Memory B cell (primary cell): ENCODE measurements around the gene SEZ6L.
"Not testable (repeated sequence)": the region's sequence is repeated elsewhere in the genome, so short reads cannot be mapped to it uniquely, and the experiment has no call there.

ENCODE experiments used
- ATAC-seq: fragments of 150-1000 bp; cut with Tn5 transposase; 2 replicates; pipeline ENCODE4 v1.10.0; 2021; ENCODE audit warnings: low read depth, mild to moderate bottlenecking, moderate library complexity
- DNase-seq, 2 donors: peaks; one replicate each; pipeline ENCODE4 v3.0.0; 2022; ENCODE audit warnings: low spot score in 2 of 2
- H3K27ac Mint-ChIP-seq: one replicate; pipeline ENCODE4 v1.8.0; 2022; ENCODE audit warnings: mild to moderate bottlenecking, moderate library complexity, mixed read lengths
- H3K27me3 Mint-ChIP-seq: one replicate; pipeline ENCODE4 v1.8.0; 2022; ENCODE audit warnings: mixed read lengths
- H3K36me3 Mint-ChIP-seq: one replicate; pipeline ENCODE4 v1.8.0; 2022; ENCODE audit warnings: mild to moderate bottlenecking, mixed read lengths
- H3K4me1 Mint-ChIP-seq: one replicate; pipeline ENCODE4 v1.8.0; 2022; ENCODE audit warnings: mixed read lengths
- H3K4me3 Mint-ChIP-seq: one replicate; pipeline ENCODE4 v1.8.0; 2022; ENCODE audit warnings: mild to moderate bottlenecking, moderate library complexity, mixed read lengths
- H3K9me3 Mint-ChIP-seq: one replicate; pipeline ENCODE4 v1.8.0; 2022; ENCODE audit warnings: mixed read lengths

SEZ6L gene

DNA sequence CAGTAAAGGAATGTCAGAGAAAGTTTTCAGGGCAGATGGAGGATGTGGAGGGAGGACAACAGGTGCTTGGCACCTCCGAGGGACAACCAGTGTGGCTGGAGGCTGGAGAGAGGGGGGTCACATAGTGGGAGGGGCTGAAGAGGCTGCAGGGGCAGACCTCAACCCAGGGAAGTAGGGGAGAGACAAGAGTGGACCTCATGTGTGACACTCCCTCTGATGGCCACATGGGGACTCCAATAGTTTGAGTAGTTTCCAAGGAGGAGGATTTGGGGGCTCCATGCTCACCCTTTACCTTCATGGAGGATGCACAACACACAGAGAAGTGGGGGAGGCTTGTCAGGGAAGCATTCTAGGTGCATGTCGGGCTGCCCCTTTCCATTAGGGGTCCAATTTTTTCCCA is 224.7 kb downstream of the SEZ6L start:
- Mint-ChIP-seq H3K9me3 (no peaks in the 10 kb centered on the region), H3K36me3 (no peaks in the 10 kb centered on the region), H3K4me3 (no peak overlapping the region), H3K27me3 (peaks cover 9% of the 10 kb centered on the region), H3K4me1 (no peaks in the 10 kb centered on the region), H3K27ac (no peak overlapping the region)
- DNase-seq (no peak), ATAC-seq (no peak)

DNA sequence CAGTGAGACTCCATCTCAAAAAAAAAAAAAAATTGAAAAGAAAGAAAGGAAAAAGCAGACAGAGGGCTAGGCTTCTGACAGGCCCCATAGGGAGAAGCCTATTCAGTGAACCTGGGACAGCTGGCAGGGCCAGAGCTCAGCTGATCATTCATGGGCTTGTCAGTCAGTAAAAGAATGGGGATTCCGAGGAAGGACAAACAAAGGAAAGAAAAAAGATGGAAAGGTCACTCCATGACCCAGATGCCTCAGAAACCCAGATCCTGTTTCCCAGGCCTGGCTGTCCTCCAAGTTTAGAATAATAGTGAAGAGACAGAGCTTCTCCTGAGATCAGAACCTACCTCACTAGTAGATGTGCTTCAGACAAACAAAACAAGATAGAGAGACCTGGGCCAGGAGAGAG is 225.5 kb downstream of the SEZ6L start:
- no peaks in the 10 kb centered on the region for H3K9me3 Mint-ChIP-seq
- no peaks in the 10 kb centered on the region for H3K4me1 Mint-ChIP-seq
- peaks cover 7% of the 10 kb centered on the region for H3K27me3 Mint-ChIP-seq
- H3K4me3 Mint-ChIP-seq, result no peak overlapping the region
- ATAC-seq (no peak), DNase-seq (no peak)
- H3K36me3 Mint-ChIP-seq, result no peaks in the 10 kb centered on the region
- H3K27ac Mint-ChIP-seq, result no peak overlapping the region

DNA sequence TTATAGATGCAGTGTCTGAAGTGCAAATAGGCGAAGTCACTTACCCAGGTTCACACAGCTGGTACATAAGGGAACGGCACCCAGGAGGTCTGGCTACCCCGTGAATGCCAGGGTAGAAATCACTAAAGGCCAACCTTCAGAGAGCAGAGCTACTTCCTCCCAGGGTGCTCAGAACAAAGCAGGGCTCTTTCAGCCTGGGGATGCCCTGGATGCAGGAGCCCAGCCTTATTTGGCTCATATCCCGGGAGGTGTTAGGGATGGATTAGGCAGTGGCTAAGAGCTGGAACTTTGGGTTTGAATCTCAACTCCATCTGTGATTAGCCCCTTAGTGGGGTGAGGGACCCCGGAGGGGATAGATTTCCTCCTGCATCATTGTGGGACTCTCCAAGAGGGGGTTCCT is 226.7 kb downstream of the SEZ6L start:
- no peak overlapping the region for H3K4me3 Mint-ChIP-seq
- DNase-seq (no peak), ATAC-seq (no peak)
- H3K36me3 Mint-ChIP-seq, result no peaks in the 10 kb centered on the region
- no peaks in the 10 kb centered on the region for H3K9me3 Mint-ChIP-seq
- no peak overlapping the region for H3K27ac Mint-ChIP-seq
- H3K4me1 Mint-ChIP-seq, result no peaks in the 10 kb centered on the region
- H3K27me3 Mint-ChIP-seq, result peaks cover 7% of the 10 kb centered on the region

DNA sequence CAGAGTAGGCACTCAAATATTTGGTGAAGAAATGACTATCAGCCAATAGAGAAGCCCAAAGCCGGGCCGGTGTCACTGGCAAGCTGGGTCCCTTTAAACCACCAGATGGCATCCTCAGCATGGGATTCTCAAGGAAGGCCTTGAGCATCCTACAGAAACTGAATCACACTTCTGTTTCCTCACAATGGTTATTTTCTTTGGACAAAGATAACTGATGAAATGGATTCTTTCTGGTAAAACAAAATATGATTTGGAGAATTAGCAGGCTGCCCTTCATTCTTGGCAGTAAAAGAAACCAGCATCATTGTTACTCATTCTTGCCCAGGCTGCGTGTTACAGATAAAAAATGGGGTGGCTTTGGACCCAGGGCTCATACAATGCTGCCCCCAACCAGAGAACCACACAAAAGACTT is 229.5 kb downstream of the SEZ6L start:
- no peaks in the 10 kb centered on the region for H3K4me1 Mint-ChIP-seq
- H3K27me3 Mint-ChIP-seq, result peaks cover 6% of the 10 kb centered on the region
- no peak overlapping the region for H3K4me3 Mint-ChIP-seq
- H3K9me3 Mint-ChIP-seq, result no peaks in the 10 kb centered on the region
- DNase-seq, result peak; percentile 37 to 58
- ATAC-seq, result peak; percentile 96
- H3K27ac Mint-ChIP-seq, result no peak overlapping the region
- no peaks in the 10 kb centered on the region for H3K36me3 Mint-ChIP-seq

DNA sequence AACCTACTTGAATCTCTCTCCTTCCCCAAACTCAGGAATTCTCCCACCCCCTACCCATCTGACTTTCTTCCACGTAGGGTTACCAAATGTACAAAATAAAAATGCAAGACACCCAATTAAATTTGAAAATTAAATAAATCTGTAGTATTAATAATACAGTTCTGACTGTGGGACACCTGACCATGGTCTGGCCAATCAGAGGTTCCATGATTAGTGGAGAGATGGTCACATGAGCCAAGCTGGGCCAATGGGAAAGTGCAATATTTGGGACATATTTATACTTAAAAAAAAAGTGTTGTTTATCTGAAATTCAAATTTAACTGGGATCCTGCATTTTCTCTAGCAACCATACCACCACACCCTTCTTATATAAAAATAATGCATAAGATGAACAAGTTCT is 230.0 kb downstream of the SEZ6L start:
- no peak for ATAC-seq
- no peak for DNase-seq
- H3K27me3 Mint-ChIP-seq, result peaks cover 7% of the 10 kb centered on the region
- H3K4me1 Mint-ChIP-seq, result peaks cover 4% of the 10 kb centered on the region
- H3K4me3 Mint-ChIP-seq, result no peak overlapping the region
- no peaks in the 10 kb centered on the region for H3K36me3 Mint-ChIP-seq
- no peaks in the 10 kb centered on the region for H3K9me3 Mint-ChIP-seq
- no peak overlapping the region for H3K27ac Mint-ChIP-seq

DNA sequence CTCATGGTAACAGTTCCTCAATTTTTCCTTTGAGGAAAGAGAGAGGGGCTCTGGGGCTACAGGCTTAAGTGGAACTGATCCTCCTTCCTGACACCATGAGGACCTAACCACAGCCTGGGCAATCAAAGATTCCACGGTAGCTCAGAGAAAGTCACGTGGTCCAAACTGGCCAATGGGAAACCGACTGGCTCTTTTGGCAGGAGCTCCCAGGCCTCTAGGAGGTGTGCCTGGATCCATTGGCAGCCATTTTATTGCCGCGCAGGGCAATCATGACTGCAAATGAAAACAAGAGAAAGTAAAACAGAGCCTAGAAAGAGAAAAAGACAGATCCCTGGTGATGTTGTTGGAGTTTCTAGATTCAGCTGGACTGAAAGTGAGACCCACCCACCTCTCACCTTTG is 232.5 kb downstream of the SEZ6L start:
- H3K4me3 Mint-ChIP-seq, result no peak overlapping the region
- H3K4me1 Mint-ChIP-seq, result peaks cover 10% of the 10 kb centered on the region
- peaks cover 9% of the 10 kb centered on the region for H3K27me3 Mint-ChIP-seq
- H3K27ac Mint-ChIP-seq, result no peak overlapping the region
- no peaks in the 10 kb centered on the region for H3K36me3 Mint-ChIP-seq
- no peak for DNase-seq
- no peak for ATAC-seq
- no peaks in the 10 kb centered on the region for H3K9me3 Mint-ChIP-seq

DNA sequence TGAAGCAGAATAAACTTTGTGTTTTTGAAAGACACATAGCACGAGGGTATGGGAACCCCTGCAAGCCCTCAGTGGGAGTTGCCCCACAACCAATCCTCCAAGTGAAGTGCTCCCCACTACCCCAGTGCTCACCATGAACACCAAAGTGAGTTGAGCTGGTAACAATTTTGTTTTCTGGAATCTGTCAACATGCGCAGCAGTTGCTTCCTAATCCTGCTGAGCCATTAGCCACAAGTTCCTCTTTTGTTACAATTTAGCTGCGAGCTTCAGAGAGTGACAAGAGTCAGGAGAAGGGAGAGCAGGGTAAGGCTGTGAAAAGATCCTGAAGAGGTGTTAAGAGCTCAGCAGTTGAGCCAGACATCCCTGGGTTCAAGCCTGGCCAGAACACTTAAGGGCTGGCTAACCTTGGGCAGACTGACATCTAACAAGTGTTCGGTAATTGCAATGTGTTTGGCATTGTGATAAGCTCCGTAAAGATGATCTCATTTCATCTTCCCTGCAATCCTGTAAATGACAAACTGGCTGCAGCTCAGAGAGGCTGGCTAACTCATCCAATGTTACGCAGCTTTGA is 235.7 kb downstream of the SEZ6L start:
- no peaks in the 10 kb centered on the region for H3K9me3 Mint-ChIP-seq
- peaks cover 13% of the 10 kb centered on the region for H3K27me3 Mint-ChIP-seq
- DNase-seq, result peak in 1 of 2 donors; percentile 10
- ATAC-seq, result peak; percentile 64
- H3K4me1 Mint-ChIP-seq, result peaks cover 12% of the 10 kb centered on the region
- H3K4me3 Mint-ChIP-seq, result peak overlapping the region; percentile 59
- H3K27ac Mint-ChIP-seq, result peak overlapping the region; percentile 71
- no peaks in the 10 kb centered on the region for H3K36me3 Mint-ChIP-seq

DNA sequence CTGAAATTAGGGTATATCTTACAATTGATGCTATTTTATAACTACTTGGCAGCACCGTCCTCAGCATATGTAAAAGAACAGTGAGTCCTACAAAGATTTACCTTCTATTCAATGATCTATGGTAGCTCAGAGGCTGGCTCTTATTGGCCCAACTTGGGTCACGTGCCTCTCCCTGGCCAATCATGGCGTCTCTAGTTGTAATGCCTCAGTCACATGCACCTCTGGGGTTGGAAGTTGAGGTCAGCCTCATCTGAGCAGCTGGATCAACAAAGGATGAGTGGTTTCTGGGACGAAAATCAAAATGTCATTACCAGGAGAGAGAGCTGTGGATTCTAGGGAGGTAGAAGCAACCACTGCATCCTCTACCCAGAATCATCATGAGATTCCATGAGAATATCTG is 236.9 kb downstream of the SEZ6L start:
- Mint-ChIP-seq H3K36me3 (no peaks in the 10 kb centered on the region), H3K4me3 (no peak overlapping the region), H3K4me1 (peaks cover 12% of the 10 kb centered on the region), H3K9me3 (no peaks in the 10 kb centered on the region), H3K27ac (no peak overlapping the region), H3K27me3 (peaks cover 13% of the 10 kb centered on the region)
- DNase-seq, result no peak
- no peak for ATAC-seq

DNA sequence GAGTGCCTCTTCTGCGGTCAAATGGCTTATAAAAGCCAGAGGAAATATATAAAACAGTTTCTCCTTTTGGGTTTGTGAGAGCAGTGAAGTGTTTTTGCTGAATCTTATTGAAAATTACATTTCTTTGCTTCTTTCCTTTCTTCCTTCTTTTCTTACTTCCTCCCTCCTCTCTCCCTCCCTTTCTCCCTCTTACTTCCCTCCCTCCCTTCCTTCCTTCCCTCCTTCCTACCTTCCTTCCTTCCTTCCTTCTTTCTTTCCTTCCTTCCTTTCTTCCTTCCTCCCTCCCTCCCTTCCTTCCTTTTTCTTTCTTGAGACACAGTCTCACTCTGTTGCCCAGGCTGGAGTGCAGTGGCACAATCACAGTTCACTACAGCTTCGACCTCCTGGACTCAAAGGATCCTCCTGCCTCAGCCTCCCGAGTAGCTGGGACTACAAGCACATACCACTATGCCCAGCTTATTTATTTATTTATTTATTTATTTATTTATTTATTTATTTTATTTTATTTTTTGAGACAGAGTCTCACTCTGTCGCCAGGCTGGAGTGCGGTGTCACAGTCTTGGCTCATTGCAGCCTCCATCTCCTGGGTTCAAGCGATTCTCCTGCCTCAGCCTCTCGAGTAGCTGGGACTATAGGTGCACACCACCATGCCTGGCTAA is 239.4 kb downstream of the SEZ6L start:
- H3K36me3 Mint-ChIP-seq, H3K27ac Mint-ChIP-seq, H3K4me3 Mint-ChIP-seq, H3K9me3 Mint-ChIP-seq, DNase-seq, ATAC-seq, H3K27me3 Mint-ChIP-seq: not testable (repeated sequence)
- H3K4me1 Mint-ChIP-seq, result peaks cover 12% of the 10 kb centered on the region

DNA sequence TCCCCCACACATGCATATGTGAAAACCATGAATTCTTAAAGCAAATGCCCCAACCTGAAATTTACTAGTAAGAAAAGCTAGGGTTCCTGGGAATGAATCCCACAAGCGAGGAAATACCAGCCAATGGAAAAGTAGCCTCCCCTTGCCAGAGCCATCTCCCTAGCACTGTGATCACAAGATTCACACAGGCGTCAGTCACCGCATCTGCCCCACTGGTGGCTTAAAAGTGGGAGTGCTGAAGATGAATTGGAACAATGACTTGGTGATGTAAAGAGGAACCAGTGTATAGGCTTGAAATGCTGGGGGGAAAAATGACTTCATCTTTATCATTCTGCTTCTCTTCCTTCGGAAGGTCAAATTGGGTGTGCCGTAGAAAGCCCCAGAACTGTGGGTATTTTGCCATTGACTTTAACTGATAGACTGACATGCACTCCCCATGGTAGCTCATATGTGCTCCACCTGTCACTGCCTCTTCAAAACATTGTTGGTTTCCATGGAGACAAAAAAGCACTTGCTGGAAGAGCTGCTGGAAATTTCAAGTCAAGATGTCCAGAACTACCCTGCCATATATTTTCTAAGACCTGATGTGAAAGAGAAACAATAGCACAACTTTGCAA is 240.6 kb downstream of the SEZ6L start:
- Mint-ChIP-seq H3K27ac (no peak overlapping the region), H3K9me3 (no peaks in the 10 kb centered on the region), H3K27me3 (peaks cover 4% of the 10 kb centered on the region), H3K4me1 (peaks cover 4% of the 10 kb centered on the region), H3K4me3 (no peak overlapping the region), H3K36me3 (no peaks in the 10 kb centered on the region)
- DNase-seq (no peak), ATAC-seq (no peak)

DNA sequence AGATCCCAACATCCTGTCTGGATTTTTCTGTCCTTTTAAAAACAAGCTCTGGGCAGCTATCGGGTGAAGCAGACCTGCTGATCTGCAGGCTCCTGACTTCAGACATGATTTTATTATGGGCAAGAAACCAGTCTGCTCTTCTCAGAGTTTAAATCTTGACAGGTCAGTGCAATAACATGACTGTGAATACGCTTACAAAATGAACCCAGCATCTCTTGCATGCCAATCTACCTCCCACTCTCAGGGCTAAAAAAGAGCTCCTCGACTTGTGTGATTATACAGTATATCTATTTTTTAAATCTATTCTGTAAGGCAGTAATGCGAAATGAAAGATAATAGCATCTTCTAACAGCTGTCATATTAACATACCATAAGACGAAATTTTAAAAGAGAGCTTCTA is 241.1 kb downstream of the SEZ6L start:
- Mint-ChIP-seq H3K36me3 (no peaks in the 10 kb centered on the region), H3K4me1 (peaks cover 2% of the 10 kb centered on the region), H3K9me3 (no peaks in the 10 kb centered on the region), H3K27me3 (peaks cover 4% of the 10 kb centered on the region), H3K4me3 (no peak overlapping the region), H3K27ac (no peak overlapping the region)
- ATAC-seq (no peak), DNase-seq (no peak)

DNA sequence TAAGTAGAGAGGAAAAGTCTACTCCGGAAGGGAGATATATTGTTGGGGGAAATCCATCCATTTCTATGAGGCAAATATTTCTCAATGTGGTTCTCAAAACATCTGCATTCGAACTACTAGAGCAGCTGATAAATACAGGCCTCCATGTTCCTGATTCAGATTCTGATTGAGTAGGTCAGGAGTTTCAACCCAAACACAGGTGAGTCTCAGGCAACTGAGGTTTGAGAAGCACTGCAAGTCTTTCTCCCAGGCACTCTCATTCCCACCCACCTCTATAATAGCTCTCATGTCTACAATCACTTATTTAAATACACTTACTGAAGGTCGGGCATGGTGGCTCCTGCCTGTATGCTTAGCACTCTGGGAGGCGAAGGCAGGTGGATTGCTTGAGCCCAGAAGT is 245.1 kb downstream of the SEZ6L start:
- ATAC-seq (no peak), DNase-seq (no peak)
- no peaks in the 10 kb centered on the region for H3K36me3 Mint-ChIP-seq
- H3K4me3 Mint-ChIP-seq, result no peak overlapping the region
- H3K27me3 Mint-ChIP-seq, result peaks cover 10% of the 10 kb centered on the region
- H3K27ac Mint-ChIP-seq, result no peak overlapping the region
- no peaks in the 10 kb centered on the region for H3K4me1 Mint-ChIP-seq
- no peaks in the 10 kb centered on the region for H3K9me3 Mint-ChIP-seq

DNA sequence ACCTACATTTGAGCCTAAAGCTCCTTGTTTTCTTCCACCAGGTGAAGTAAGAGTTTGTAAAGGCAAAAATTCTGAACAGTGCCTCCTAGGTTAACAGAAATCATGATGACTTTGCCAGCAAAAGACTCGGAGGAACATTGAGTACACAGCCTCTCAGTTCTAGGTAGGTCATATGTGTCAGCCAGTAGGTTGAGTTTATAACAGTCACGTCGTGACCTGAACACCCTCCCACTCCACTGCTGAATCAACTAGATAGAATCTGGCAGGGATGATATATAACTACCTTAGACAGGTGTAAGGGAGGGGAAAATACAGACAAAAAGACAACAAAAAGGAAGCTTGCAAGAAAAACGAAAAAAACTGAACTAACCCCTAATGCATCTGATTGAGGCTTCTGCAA is 247.0 kb downstream of the SEZ6L start:
- ATAC-seq, result no peak
- Mint-ChIP-seq H3K4me1 (no peaks in the 10 kb centered on the region), H3K27ac (no peak overlapping the region), H3K9me3 (no peaks in the 10 kb centered on the region), H3K4me3 (no peak overlapping the region), H3K36me3 (no peaks in the 10 kb centered on the region), H3K27me3 (peaks cover 6% of the 10 kb centered on the region)
- no peak for DNase-seq

DNA sequence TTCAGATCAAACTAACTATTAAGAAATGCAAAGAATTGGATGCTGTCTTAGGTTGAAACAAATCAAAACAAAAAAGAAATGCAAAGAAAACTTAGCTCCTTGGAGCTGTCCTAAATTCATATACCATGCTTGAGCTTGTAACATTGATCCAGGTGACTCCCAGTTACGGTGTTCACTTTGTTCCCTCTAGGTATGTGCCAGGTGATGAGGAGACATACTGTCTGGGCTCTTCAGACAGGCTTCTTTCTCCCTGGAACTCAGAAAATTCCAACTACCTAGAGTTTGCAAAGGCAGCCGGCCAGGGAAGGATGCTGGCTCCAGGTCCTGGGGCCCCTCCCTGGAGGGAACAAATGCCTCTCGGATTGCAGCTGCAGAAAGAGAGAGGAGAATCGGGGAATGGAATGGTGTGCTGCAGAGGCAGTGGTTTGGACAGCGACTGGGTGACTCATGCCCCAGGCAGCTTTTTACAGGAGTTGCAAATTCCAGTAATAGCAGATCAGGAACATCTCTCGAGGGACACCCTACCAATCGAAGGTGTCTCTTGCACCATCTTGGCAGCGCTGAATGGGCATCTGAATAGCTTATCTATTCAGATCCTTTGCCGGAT is 247.5 kb downstream of the SEZ6L start:
- DNase-seq (no peak), ATAC-seq (no peak)

More for the DNA sequence above, 247.5 kb downstream of the SEZ6L start:
- Mint-ChIP-seq H3K27ac (no peak overlapping the region), H3K27me3 (peaks cover 6% of the 10 kb centered on the region), H3K9me3 (no peaks in the 10 kb centered on the region), H3K4me3 (no peak overlapping the region), H3K36me3 (no peaks in the 10 kb centered on the region), H3K4me1 (no peaks in the 10 kb centered on the region)
